Activated naive CD8-positive, alpha-beta T cell treated with anti-CD3 and anti-CD28 coated beads, Interleukin-2, amount 50 U/mL, for 16 hours (primary cell): Measurements from ENCODE around the gene CCDC34.

Source experiments
- DNase-seq: peaks from one replicate; pipeline ENCODE4 v3.0.0-alpha.2; 2020; ENCODE audit warnings: low read depth, low spot score

CCDC34 gene

GRCh38 chr11:27291302-27291889, 71.6 kb downstream of the CCDC34 start:
- DNase-seq, result no peak

GRCh38 chr11:27290261-27291050, 72.6 kb downstream of the CCDC34 start:
- DNase-seq, result no peak
